ENCODE measurements around the gene PRKCE. TPM values are rescaled to one million over a fixed set of nuclear protein-coding genes. Genes with fewer than 3 reads are reported as not detected.
A peak's percentile ranks its signal among the peaks of the same experiment; 100 is the strongest.

Gene PRKCE
- total and polyA plus RNA-seq, 2 of the 8 experiments (the other 6 are each of a cell fraction or from before 2014, with no cell fraction given), result 0.54 to 2.1 TPM

DNA sequence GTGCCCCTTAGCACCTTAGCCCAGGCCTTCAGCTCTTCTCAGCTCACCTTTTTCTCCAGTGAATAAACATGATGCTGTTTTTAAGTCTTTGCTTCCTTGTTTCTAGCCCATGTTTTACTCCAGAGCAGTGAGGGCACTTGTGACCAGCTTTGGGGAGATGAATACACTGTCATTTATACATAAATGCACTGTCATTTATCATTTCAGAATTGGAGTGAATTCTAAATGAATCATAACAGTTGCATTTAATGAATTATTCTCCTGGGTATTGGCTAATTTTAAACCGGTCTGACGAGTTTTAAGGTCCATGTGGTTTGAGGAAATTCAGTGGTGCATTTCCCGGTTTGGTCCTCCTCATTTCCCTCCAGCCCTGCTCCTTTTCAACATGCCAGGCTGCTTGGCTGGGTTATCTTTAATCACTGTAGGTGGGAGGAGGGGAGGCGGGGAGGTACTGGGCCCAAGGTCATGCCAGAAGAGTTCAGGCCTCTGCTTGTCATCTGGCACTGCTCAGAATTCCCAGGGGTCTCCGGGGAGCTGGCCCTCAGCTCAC lies 23.9 kb downstream of the PRKCE start:
- Histone ChIP-seq H3K23me2 (ENCODE audit: low read depth, low read length) (peaks cover 2% of the 10 kb centered on the region; the same call in 1 of the 2 replicates), H3K4me2 (ENCODE audit: insufficient read depth in 1 of 2, low read depth in 2 of 2, low read length in 2 of 2) (no peak overlapping the region)
- TF ChIP-seq POU5F1 (IDR thresholded peaks at IDR 0.05; ENCODE audit: low read depth, low read length) (no peak), SP1 (IDR thresholded peaks at IDR 0.05; ENCODE audit: low read depth, low read length) (no peak), RFX5 (IDR thresholded peaks at IDR 0.05; ENCODE audit: borderline replicate concordance, low read depth, low read length) (no peak), POLR2A (IDR thresholded peaks at IDR 0.05; ENCODE audit: control extremely low read depth in 1 of 2, low read depth in 2 of 2, low read length in 2 of 2) (no peak), SIN3A (conservative IDR thresholded peaks at IDR 0.05 in 1 of 2, IDR thresholded peaks at IDR 0.05 in 1 of 2; ENCODE audit: low read depth in 1 of 2, low read length in 2 of 2) (no peak), TCF12 (IDR thresholded peaks at IDR 0.05; ENCODE audit: low read depth, low read length) (no peak), CEBPB (IDR thresholded peaks at IDR 0.05; ENCODE audit: low read depth, low read length) (no peak), SIX5 (IDR thresholded peaks at IDR 0.05; ENCODE audit: low read depth, low read length) (no peak), ASH2L (IDR thresholded peaks at IDR 0.05; ENCODE audit: low read length) (no peak), KDM4A (IDR thresholded peaks at IDR 0.05; ENCODE audit: low read depth, low read length, severe bottlenecking) (no peak), SP2 (IDR thresholded peaks at IDR 0.05; ENCODE audit: low read length) (no peak), NRF1 (IDR thresholded peaks at IDR 0.05; ENCODE audit: low read depth, low read length) (no peak), FOSL1 (IDR thresholded peaks at IDR 0.05; ENCODE audit: insufficient read depth, low read depth, low read length) (no peak), TEAD4 (IDR thresholded peaks at IDR 0.05; ENCODE audit: low read depth, low read length) (no peak), MAFK (IDR thresholded peaks at IDR 0.05; ENCODE audit: low read depth, low read length) (no peak)

More for the DNA sequence above, 23.9 kb downstream of the PRKCE start:
- Histone ChIP-seq H2BK15ac (ENCODE audit: low read length) (no peak overlapping the region), H3K27ac (ENCODE audit: low read depth, low read length) (no peak overlapping the region), H2AK5ac (ENCODE audit: low read depth, low read length) (no peak overlapping the region), H3K14ac (ENCODE audit: insufficient read length) (no peak overlapping the region), H3K27me3 (replicated peaks in 1 of 4; ENCODE audit: control insufficient read depth in 3 of 4, extremely low read depth in 1 of 4, insufficient read depth in 3 of 4, low read length in 3 of 4) (no peaks in the 10 kb centered on the region), H3K4ac (replicated peaks; ENCODE audit: insufficient read length, low read depth, low read length) (no peak overlapping the region), H3K9ac (replicated peaks in 1 of 4; ENCODE audit: extremely low read depth in 1 of 4, low read depth in 3 of 4, low read length in 3 of 4) (no peak overlapping the region), H4K20me1 (replicated peaks in 1 of 2; ENCODE audit: control insufficient read depth in 1 of 2, insufficient read depth in 2 of 2, low read length in 2 of 2) (no peaks in the 10 kb centered on the region), H2BK120ac (replicated peaks; ENCODE audit: low read depth, low read length) (no peak overlapping the region), H3K18ac (ENCODE audit: extremely low read depth, low read length) (no peak overlapping the region), H3K4me3 (ENCODE audit: extremely low read depth in 1 of 4, insufficient read depth in 2 of 4, low read depth in 3 of 4, low read length in 4 of 4) (no peak overlapping the region), H3K9me3 (ENCODE audit: insufficient read depth in 2 of 2, low read depth in 1 of 2, low read length in 1 of 2) (no peaks in the 10 kb centered on the region), H4K5ac (ENCODE audit: insufficient read length, low read depth, low read length) (no peak overlapping the region), H2BK20ac (ENCODE audit: low read length) (no peak overlapping the region), H4K8ac (ENCODE audit: extremely low read depth, insufficient read depth, low read length) (no peak overlapping the region), H3K79me2 (ENCODE audit: control insufficient read depth in 1 of 2, insufficient read depth in 2 of 2, low read length in 2 of 2) (no peaks in the 10 kb centered on the region), H3K36me3 (ENCODE audit: control insufficient read depth in 2 of 4, insufficient read depth in 4 of 4, low read length in 3 of 4) (no peaks in the 10 kb centered on the region), H2BK12ac (ENCODE audit: low read depth, low read length) (no peak overlapping the region), H3K23ac (ENCODE audit: insufficient read length) (no peak overlapping the region), H3K79me1 (ENCODE audit: low read depth, low read length) (no peaks in the 10 kb centered on the region), H2AFZ (ENCODE audit: low read length) (no peak overlapping the region), H4K91ac (replicated peaks; ENCODE audit: insufficient read length, low read length) (peak overlapping the region; percentile 6), H3K56ac (replicated peaks; ENCODE audit: insufficient read length, low read depth, low read length) (no peak overlapping the region), H2BK5ac (ENCODE audit: low read depth, low read length) (no peak overlapping the region), H3K4me1 (replicated peaks in 1 of 4; ENCODE audit: control insufficient read depth in 3 of 4, insufficient read depth in 4 of 4, low read length in 3 of 4) (peaks cover 0 to 8% (median 0%) of the 10 kb centered on the region in 4 experiments; a peak in 2 of 7 replicates)
- CTCF ChIA-PET (ENCODE audit: partially characterized antibody), result interaction anchor here (0.7 to 1.2 kb wide), 4 partner anchors 16 to 122 kb away, joined by 3 to 4 read pairs (median 3); no protein-coding TSS in a partner anchor
- WGBS, 2 experiments (ENCODE audit: extremely low coverage in 1 of 2, insufficient coverage in 1 of 2, insufficient read length in 1 of 2, insufficient replicate concordance in 2 of 2, low coverage in 1 of 2, low lambda C conversion rate in 2 of 2, missing lambda C conversion rate in 1 of 2), result 76% methylated on average over 4 of the region's 5 CpGs; no CpG with 5 or more reads in 1 of the 2 experiments
- POLR2A ChIA-PET (ENCODE audit: partially characterized antibody), result interaction anchor here (0.7 to 1.3 kb wide), 2 partner anchors 20 to 799 kb away, joined by 3 read pairs; no protein-coding TSS in a partner anchor
- DNase-seq (ENCODE audit: low read depth in 1 of 2, low spot score in 2 of 2) (no peak), FAIRE-seq (no peak)
